ENCODE data around the gene RORC.

Gene RORC

GRCh38 chr1:151822404-151822803, 9.2 kb downstream of the RORC start:
- TF ChIP-seq CTCF (IDR thresholded peaks at IDR 0.05), result no peak

- no peak for TF ChIP-seq CTCF (IDR thresholded peaks at IDR 0.05)
These were observed 10.7 kb downstream of the RORC start for GRCh38 chr1:151820940-151821339.

GRCh38 chr1:151819976-151820623, 11.5 kb downstream of the RORC start:
- no peak for TF ChIP-seq CTCF (IDR thresholded peaks at IDR 0.05)

- TF ChIP-seq CTCF (IDR thresholded peaks at IDR 0.05), result no peak
These were observed 12.3 kb downstream of the RORC start for GRCh38 chr1:151819227-151819835.

GRCh38 chr1:151817353-151817730, 14.3 kb downstream of the RORC start:
- TF ChIP-seq CTCF (IDR thresholded peaks at IDR 0.05), result no peak

GRCh38 chr1:151816548-151817352, 14.9 kb downstream of the RORC start:
- TF ChIP-seq CTCF (IDR thresholded peaks at IDR 0.05), result no peak

- no peak for TF ChIP-seq CTCF (IDR thresholded peaks at IDR 0.05)
These were observed 15.8 kb downstream of the RORC start for GRCh38 chr1:151815716-151816327.

Measured in LNCAP (cell line).